ENCODE data around the gene DISC1.
A peak's percentile ranks its signal among the peaks of the same experiment; 100 is the strongest.

Gene DISC1

GRCh38 chr1:231855361-231855760 lies 228.8 kb downstream of the DISC1 start:
- H3K4me3 ChIP-seq (replicated peaks; ENCODE audit: low read depth, low read length): no peak overlapping the region

GRCh38 chr1:231855926-231856325 lies 229.3 kb downstream of the DISC1 start:
- TF ChIP-seq CTCF (IDR thresholded peaks at IDR 0.05; ENCODE audit: low read length, missing control alignments): no peak
- DNase-seq (ENCODE audit: low read depth): no peak
- H3K4me3 ChIP-seq (replicated peaks; ENCODE audit: low read depth, low read length): no peak overlapping the region

More at GRCh38 chr1:231855361-231855760, 228.8 kb downstream of the DISC1 start:
- TF ChIP-seq CTCF (IDR thresholded peaks at IDR 0.05; ENCODE audit: low read length, missing control alignments): no peak
- DNase-seq (ENCODE audit: low read depth): no peak

- no peak overlapping the region for H3K4me3 ChIP-seq (replicated peaks; ENCODE audit: low read depth, low read length)
- no peak for DNase-seq (ENCODE audit: low read depth)
- no peak for TF ChIP-seq CTCF (IDR thresholded peaks at IDR 0.05; ENCODE audit: low read length, missing control alignments)
Observed at GRCh38 chr1:231856426-231856825, 229.8 kb downstream of the DISC1 start.

GRCh38 chr1:231856894-231857293 lies 230.3 kb downstream of the DISC1 start:
- TF ChIP-seq CTCF (IDR thresholded peaks at IDR 0.05; ENCODE audit: low read length, missing control alignments): no peak
- DNase-seq (ENCODE audit: low read depth): no peak
- H3K4me3 ChIP-seq (replicated peaks; ENCODE audit: low read depth, low read length): no peak overlapping the region

GRCh38 chr1:231857609-231858135 lies 231.1 kb downstream of the DISC1 start:
- no peak for DNase-seq (ENCODE audit: low read depth)
- TF ChIP-seq CTCF (IDR thresholded peaks at IDR 0.05; ENCODE audit: low read length, missing control alignments): no peak

GRCh38 chr1:231860221-231861088 lies 233.9 kb downstream of the DISC1 start:
- TF ChIP-seq CTCF (IDR thresholded peaks at IDR 0.05; ENCODE audit: low read length, missing control alignments): no peak
- no peak overlapping the region for H3K4me3 ChIP-seq (replicated peaks; ENCODE audit: low read depth, low read length)
- peak; percentile 35 for DNase-seq (ENCODE audit: low read depth)

More at GRCh38 chr1:231857609-231858135, 231.1 kb downstream of the DISC1 start:
- H3K4me3 ChIP-seq (replicated peaks; ENCODE audit: low read depth, low read length): no peak overlapping the region
